ENCODE results near the gene FXR2. TPM values are rescaled to one million over a fixed set of nuclear protein-coding genes. Genes with fewer than 3 reads are reported as not detected.

FXR2 gene
- total and polyA plus RNA-seq, 9 of the 15 experiments (the other 6 are each of a cell fraction or from before 2014, with no cell fraction given) = 2.0 to 49.3 (median 24.5) TPM

DNA sequence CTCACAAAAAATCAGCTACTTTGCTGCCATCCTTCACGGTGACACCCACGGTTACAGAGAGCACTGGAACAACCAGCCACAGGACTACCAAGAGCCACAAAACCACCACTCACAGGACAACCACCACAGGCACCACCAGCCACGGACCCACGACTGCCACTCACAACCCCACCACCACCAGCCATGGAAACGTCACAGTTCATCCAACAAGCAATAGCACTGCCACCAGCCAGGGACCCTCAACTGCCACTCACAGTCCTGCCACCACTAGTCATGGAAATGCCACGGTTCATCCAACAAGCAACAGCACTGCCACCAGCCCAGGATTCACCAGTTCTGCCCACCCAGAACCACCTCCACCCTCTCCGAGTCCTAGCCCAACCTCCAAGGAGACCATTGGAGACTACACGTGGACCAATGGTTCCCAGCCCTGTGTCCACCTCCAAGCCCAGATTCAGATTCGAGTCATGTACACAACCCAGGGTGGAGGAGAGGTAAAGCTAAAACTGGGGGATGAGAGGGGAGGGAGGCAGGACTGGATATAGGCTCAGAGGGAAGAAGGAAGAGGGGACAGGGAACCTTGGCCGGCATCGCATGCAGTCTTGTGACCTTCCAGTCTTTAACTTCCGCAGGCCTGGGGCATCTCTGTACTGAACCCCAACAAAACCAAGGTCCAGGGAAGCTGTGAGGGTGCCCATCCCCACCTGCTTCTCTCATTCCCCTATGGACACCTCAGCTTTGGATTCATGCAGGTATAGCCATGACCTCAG lies 34.7 kb downstream of the FXR2 start (continued):
- TF ChIP-seq, protein P1, sequence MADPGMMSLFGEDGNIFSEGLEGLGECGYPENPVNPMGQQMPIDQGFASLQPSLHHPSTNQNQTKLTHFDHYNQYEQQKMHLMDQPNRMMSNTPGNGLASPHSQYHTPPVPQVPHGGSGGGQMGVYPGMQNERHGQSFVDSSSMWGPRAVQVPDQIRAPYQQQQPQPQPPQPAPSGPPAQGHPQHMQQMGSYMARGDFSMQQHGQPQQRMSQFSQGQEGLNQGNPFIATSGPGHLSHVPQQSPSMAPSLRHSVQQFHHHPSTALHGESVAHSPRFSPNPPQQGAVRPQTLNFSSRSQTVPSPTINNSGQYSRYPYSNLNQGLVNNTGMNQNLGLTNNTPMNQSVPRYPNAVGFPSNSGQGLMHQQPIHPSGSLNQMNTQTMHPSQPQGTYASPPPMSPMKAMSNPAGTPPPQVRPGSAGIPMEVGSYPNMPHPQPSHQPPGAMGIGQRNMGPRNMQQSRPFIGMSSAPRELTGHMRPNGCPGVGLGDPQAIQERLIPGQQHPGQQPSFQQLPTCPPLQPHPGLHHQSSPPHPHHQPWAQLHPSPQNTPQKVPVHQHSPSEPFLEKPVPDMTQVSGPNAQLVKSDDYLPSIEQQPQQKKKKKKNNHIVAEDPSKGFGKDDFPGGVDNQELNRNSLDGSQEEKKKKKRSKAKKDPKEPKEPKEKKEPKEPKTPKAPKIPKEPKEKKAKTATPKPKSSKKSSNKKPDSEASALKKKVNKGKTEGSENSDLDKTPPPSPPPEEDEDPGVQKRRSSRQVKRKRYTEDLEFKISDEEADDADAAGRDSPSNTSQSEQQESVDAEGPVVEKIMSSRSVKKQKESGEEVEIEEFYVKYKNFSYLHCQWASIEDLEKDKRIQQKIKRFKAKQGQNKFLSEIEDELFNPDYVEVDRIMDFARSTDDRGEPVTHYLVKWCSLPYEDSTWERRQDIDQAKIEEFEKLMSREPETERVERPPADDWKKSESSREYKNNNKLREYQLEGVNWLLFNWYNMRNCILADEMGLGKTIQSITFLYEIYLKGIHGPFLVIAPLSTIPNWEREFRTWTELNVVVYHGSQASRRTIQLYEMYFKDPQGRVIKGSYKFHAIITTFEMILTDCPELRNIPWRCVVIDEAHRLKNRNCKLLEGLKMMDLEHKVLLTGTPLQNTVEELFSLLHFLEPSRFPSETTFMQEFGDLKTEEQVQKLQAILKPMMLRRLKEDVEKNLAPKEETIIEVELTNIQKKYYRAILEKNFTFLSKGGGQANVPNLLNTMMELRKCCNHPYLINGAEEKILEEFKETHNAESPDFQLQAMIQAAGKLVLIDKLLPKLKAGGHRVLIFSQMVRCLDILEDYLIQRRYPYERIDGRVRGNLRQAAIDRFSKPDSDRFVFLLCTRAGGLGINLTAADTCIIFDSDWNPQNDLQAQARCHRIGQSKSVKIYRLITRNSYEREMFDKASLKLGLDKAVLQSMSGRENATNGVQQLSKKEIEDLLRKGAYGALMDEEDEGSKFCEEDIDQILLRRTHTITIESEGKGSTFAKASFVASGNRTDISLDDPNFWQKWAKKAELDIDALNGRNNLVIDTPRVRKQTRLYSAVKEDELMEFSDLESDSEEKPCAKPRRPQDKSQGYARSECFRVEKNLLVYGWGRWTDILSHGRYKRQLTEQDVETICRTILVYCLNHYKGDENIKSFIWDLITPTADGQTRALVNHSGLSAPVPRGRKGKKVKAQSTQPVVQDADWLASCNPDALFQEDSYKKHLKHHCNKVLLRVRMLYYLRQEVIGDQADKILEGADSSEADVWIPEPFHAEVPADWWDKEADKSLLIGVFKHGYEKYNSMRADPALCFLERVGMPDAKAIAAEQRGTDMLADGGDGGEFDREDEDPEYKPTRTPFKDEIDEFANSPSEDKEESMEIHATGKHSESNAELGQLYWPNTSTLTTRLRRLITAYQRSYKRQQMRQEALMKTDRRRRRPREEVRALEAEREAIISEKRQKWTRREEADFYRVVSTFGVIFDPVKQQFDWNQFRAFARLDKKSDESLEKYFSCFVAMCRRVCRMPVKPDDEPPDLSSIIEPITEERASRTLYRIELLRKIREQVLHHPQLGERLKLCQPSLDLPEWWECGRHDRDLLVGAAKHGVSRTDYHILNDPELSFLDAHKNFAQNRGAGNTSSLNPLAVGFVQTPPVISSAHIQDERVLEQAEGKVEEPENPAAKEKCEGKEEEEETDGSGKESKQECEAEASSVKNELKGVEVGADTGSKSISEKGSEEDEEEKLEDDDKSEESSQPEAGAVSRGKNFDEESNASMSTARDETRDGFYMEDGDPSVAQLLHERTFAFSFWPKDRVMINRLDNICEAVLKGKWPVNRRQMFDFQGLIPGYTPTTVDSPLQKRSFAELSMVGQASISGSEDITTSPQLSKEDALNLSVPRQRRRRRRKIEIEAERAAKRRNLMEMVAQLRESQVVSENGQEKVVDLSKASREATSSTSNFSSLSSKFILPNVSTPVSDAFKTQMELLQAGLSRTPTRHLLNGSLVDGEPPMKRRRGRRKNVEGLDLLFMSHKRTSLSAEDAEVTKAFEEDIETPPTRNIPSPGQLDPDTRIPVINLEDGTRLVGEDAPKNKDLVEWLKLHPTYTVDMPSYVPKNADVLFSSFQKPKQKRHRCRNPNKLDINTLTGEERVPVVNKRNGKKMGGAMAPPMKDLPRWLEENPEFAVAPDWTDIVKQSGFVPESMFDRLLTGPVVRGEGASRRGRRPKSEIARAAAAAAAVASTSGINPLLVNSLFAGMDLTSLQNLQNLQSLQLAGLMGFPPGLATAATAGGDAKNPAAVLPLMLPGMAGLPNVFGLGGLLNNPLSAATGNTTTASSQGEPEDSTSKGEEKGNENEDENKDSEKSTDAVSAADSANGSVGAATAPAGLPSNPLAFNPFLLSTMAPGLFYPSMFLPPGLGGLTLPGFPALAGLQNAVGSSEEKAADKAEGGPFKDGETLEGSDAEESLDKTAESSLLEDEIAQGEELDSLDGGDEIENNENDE (IDR thresholded peaks at IDR 0.05; ENCODE audit: low read depth, low read length) = peak; percentile 2
- TF ChIP-seq CREM (IDR thresholded peaks at IDR 0.05; ENCODE audit: low read depth) (0 out of 2 replicates have a peak, but pooled peaks have one; percentile 1), KDM5B (IDR thresholded peaks at IDR 0.05; ENCODE audit: insufficient replicate concordance, low read depth, low read length) (peak; percentile 15), CHD2 (IDR thresholded peaks at IDR 0.05; ENCODE audit: low read depth, low read length) (0 out of 2 replicates have a peak, but pooled peaks have one; percentile 3), POLR2G (IDR thresholded peaks at IDR 0.05; ENCODE audit: low read depth, low read length) (peak; percentile 76), FOXA1 (IDR thresholded peaks at IDR 0.05; ENCODE audit: borderline replicate concordance) (no peak)

All from K562 (cell line).